HUES48 (cell line): ENCODE results near the gene TOMM7.

Source experiments
- H3K27ac ChIP-seq: one replicate; pipeline ENCODE4 v1.7.0; 2013; ENCODE audit warnings: low read depth, low read length, inconsistent platforms
- H3K27me3 ChIP-seq: 2 replicates; pipeline ENCODE4 v1.6.1; 2013; ENCODE audit warnings: mild to moderate bottlenecking, low read length; ENCODE audit not compliant: control insufficient read depth, insufficient read depth
- H3K36me3 ChIP-seq: 2 replicates; pipeline ENCODE4 v1.6.1; 2013; ENCODE audit warnings: low read length; ENCODE audit not compliant: control insufficient read depth, insufficient read depth
- H3K4me1 ChIP-seq: 2 replicates; pipeline ENCODE4 v1.6.1; 2013; ENCODE audit warnings: mild to moderate bottlenecking, low read length; ENCODE audit not compliant: control insufficient read depth, insufficient read depth
- H3K4me3 ChIP-seq: 2 replicates; pipeline ENCODE4 v1.5.1; 2013; ENCODE audit warnings: mild to moderate bottlenecking, low read depth, low read length
- H3K9ac ChIP-seq: 2 replicates; pipeline ENCODE4 v1.6.1; 2013; ENCODE audit warnings: mild to moderate bottlenecking, low read depth, low read length, moderate library complexity
- H3K9me3 ChIP-seq: 2 replicates; pipeline ENCODE4 v1.6.1; 2013; ENCODE audit warnings: low read length; ENCODE audit not compliant: control insufficient read depth, insufficient read depth

TOMM7 gene

GRCh38 chr7:22861576-22861975, 38.9 kb upstream of the TOMM7 start:
- Histone ChIP-seq H3K9ac (no peak overlapping the region), H3K27ac (no peak overlapping the region), H3K4me3 (no peak overlapping the region), H3K4me1 (peaks cover 15% of the 10 kb centered on the region), H3K36me3 (peaks cover 54% of the 10 kb centered on the region), H3K27me3 (no peaks in the 10 kb centered on the region), H3K9me3 (no peaks in the 10 kb centered on the region)

DNA sequence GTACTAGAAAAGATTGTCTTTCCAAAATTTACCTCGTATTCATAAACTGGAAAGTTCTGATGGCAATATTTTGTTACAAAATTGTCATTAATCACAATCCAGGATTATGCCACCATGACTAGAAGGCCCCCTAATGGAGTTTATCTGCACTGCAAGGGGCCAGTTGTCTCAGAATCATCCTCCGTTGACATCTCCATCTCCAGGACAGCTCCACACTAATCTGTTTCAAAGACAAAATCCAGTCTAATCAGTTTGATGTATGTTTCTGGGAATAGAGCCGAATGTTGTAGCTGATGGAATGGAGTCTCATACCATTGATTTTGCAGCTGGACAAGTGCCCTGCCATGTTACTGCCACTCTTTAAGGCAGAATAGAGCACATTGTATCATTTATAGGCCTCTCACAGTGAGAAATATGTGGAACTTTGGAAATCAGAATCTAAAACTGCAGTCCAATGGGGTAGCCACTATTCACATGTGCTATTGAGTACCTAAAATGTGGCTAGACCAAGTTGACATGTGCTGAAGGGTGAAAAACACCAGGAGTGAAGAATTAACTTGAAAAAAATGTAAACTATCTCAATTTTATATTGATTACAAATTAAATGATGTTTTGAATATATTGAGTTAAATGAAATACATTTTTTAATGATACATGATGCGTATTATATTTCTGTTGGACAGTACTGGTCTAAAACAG, 38.3 kb upstream of the TOMM7 start:
- no peak overlapping the region for H3K9ac ChIP-seq
- H3K36me3 ChIP-seq: peaks cover 60% of the 10 kb centered on the region
- no peaks in the 10 kb centered on the region for H3K27me3 ChIP-seq
- H3K9me3 ChIP-seq: no peaks in the 10 kb centered on the region
- no peak overlapping the region for H3K4me3 ChIP-seq
- peaks cover 21% of the 10 kb centered on the region for H3K4me1 ChIP-seq
- peak overlapping the region; percentile 67 for H3K27ac ChIP-seq

DNA sequence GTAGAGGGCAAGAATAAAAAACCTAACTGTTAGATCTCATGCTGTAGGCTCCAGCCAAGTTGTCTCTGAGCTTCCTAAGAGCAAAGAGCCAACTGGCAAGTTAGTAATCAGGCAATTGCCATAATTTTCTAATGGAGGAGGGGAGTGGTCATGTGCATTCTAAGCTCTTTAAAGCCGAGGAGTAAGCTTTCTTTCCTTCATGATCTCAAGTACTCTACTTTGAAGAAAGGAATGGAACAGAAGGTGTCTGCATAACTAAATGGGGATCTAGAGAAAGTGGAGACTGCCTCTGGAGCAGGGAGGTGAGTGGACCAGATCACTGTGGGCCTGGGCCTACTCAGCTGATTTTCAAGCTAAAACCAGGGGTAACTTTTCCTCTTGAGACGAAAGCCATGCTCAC, 37.7 kb upstream of the TOMM7 start:
- Histone ChIP-seq H3K27me3 (no peaks in the 10 kb centered on the region), H3K4me1 (peaks cover 24% of the 10 kb centered on the region), H3K4me3 (no peak overlapping the region), H3K9me3 (no peaks in the 10 kb centered on the region), H3K9ac (no peak overlapping the region), H3K27ac (peak overlapping the region; percentile 67), H3K36me3 (peaks cover 62% of the 10 kb centered on the region)

GRCh38 chr7:22859641-22860290, 37.1 kb upstream of the TOMM7 start:
- H3K4me1 ChIP-seq: peaks cover 24% of the 10 kb centered on the region
- H3K9ac ChIP-seq: no peak overlapping the region
- peaks cover 62% of the 10 kb centered on the region for H3K36me3 ChIP-seq
- peak overlapping the region; percentile 67 for H3K27ac ChIP-seq
- no peaks in the 10 kb centered on the region for H3K27me3 ChIP-seq
- no peak overlapping the region for H3K4me3 ChIP-seq
- H3K9me3 ChIP-seq: no peaks in the 10 kb centered on the region

DNA sequence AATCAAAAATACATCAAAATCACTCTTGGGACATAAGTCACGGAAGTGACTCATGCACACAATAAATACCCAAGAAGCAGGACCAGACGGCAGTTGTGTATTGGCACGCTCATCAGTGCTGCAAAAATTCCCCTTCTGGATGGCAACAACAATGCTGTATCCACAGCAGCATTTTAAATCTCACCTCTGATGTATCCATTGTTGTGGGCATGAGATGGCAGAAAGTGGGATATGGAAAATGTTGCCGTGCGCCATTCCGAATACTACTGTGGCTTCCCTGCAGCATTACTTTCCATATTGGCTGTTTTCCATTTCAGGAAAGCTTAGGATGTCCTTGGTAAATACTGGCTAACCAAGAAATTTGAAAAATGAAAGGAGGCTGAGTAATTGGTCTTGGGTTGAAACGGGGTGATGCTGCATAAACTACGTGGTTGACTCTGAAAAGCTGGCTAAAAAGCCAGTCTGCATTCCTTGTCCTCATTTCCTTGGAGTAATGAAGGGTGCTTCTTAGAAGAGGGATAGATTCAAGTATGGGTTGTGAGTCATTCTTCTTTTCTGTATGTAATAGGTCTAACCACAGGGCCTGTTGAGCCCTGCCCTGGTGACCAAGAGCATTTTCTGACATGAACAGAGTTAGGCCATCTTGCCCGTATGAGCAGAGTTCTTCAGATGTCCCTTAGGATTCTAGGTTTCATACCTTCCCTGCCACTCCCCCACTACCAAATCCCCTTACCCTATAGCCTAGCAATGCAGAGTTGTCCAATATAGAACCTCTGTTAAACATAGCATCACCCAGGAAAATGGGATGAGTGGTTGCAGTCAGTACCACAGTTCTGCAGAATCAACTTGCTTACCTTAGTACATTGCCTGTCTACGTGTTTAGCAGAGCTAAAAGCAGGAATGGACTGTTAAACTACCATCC, 36.3 kb upstream of the TOMM7 start:
- H3K9me3 ChIP-seq: no peaks in the 10 kb centered on the region
- no peak overlapping the region for H3K9ac ChIP-seq
- no peak overlapping the region for H3K4me3 ChIP-seq
- peaks cover 25% of the 10 kb centered on the region for H3K4me1 ChIP-seq
- peak overlapping the region; percentile 67 for H3K27ac ChIP-seq
- peaks cover 62% of the 10 kb centered on the region for H3K36me3 ChIP-seq
- H3K27me3 ChIP-seq: no peaks in the 10 kb centered on the region

- Histone ChIP-seq H3K27me3 (no peaks in the 10 kb centered on the region), H3K4me1 (peaks cover 30% of the 10 kb centered on the region), H3K4me3 (no peak overlapping the region), H3K9ac (no peak overlapping the region; the same call in 1 of the 2 replicates), H3K36me3 (peaks cover 57% of the 10 kb centered on the region), H3K27ac (peak overlapping the region; percentile 67), H3K9me3 (no peaks in the 10 kb centered on the region)
Measured at GRCh38 chr7:22858274-22858639, 35.6 kb upstream of the TOMM7 start.

DNA sequence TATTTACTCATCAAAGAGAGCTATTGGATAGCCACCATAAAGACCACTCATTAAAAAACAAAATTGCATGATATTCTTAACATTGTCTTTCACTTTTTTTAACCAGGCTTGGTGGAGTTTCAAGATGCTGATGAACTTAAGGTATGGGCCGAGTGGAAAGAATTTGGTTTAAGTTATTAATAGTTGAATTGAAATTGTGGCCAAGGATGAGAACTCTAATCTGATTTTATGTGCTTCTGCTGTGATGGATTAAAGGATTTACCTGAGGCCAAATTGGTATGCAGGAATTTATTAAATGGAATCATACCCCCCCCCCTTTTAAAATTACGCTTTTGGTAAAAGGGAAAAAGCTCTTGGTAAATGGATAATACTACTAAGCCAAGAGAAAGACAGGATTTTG, 33.8 kb upstream of the TOMM7 start:
- peak overlapping the region; percentile 25; the same call in 1 of the 2 replicates for H3K4me3 ChIP-seq
- peak overlapping the region; percentile 46 for H3K27ac ChIP-seq
- H3K4me1 ChIP-seq: peaks cover 32% of the 10 kb centered on the region
- H3K9me3 ChIP-seq: no peaks in the 10 kb centered on the region
- no peaks in the 10 kb centered on the region for H3K27me3 ChIP-seq
- H3K36me3 ChIP-seq: peaks cover 53% of the 10 kb centered on the region
- no peak overlapping the region for H3K9ac ChIP-seq

- peak overlapping the region; percentile 90 for H3K27ac ChIP-seq
- peaks cover 36% of the 10 kb centered on the region for H3K4me1 ChIP-seq
- peaks cover 39% of the 10 kb centered on the region for H3K36me3 ChIP-seq
- peak overlapping the region; percentile 91 for H3K4me3 ChIP-seq
- no peaks in the 10 kb centered on the region for H3K27me3 ChIP-seq
- peak overlapping the region; percentile 97 for H3K9ac ChIP-seq
- no peaks in the 10 kb centered on the region for H3K9me3 ChIP-seq
Measured at GRCh38 chr7:22855049-22855392, 32.4 kb upstream of the TOMM7 start.

DNA sequence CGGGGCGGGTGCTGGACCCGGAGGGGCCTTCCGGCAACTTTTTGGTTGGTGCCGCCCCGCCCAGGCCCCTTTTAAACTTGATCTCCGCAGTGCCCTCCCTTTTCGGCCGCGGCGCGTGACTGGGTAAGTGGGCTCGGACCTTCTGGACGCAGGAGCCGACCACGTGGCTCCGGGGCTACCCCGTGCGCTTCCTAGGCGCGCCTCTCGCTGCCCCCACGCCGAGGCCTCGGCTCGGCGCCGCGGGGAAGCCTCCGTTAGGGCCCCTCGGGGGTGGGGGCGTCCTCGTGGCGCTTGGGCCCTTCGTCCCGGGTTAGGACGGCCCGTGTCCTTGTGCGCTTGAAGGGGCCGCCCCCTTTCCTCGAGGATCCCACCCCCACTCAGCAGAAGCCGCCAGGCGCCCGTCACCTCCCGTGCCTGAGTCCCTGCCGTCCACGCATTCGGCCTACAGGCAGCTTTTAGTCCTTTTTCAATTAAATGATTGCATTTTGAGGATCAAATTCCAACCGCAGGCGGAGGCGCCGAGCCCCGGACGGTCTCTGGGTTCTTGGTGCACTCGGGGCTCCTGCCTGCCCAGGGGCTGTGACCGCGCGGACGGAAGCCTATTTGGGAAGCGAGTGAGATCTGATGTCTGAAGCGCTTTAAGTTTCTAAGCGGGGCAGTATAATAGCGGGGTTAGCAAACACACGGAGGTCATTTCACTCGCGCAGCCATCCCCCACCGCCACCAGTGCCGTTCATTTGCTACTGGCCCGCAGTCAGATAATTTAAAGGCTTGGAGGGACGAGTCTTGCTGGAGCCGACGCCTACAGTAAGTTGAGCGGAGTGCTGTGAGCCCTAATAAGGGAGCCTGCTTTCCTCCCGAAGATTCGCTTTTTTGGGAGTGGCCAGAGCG, 31.8 kb upstream of the TOMM7 start:
- no peaks in the 10 kb centered on the region for H3K9me3 ChIP-seq
- H3K36me3 ChIP-seq: peaks cover 35% of the 10 kb centered on the region
- H3K9ac ChIP-seq: peak overlapping the region; percentile 97
- H3K27ac ChIP-seq: peak overlapping the region; percentile 90
- no peaks in the 10 kb centered on the region for H3K27me3 ChIP-seq
- H3K4me3 ChIP-seq: peak overlapping the region; percentile 91
- peaks cover 36% of the 10 kb centered on the region for H3K4me1 ChIP-seq

DNA sequence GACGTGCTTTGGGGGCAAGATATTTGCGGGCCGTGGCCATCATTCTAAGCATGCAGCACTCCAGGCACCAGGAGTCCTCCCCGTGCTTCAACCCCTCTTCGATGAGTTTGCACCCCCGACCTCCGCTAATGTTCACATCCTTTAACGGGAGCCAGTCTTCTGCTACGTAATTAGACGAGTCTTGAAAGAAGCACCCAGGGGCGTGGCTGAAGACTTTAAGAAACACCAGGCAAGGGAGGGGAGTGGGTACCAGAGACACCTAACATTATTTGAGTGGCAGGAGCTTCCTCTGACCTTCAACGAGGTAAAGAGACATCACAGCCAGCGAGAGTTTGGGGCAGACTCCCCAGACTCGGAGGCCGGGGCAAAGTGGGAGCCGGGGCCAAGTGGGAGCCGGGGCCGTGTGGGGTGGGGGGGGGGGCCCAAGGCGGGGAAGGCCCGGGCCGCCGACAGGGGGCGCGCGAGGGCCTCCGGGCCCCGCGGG, 31.1 kb upstream of the TOMM7 start:
- Histone ChIP-seq H3K27ac (no peak overlapping the region), H3K9ac (no peak overlapping the region)

More for the DNA sequence above, 31.1 kb upstream of the TOMM7 start:
- Histone ChIP-seq H3K36me3 (peaks cover 28% of the 10 kb centered on the region), H3K9me3 (no peaks in the 10 kb centered on the region), H3K27me3 (no peaks in the 10 kb centered on the region), H3K4me3 (peak overlapping the region; percentile 91), H3K4me1 (peaks cover 36% of the 10 kb centered on the region)
